CD14-positive monocyte (primary cell): ENCODE measurements around the gene SPTSSA. TPM values are rescaled to one million over a fixed set of nuclear protein-coding genes. Genes with fewer than 3 reads are reported as not detected.
"Not testable (repeated sequence)": the region's sequence is repeated elsewhere in the genome, so short reads cannot be mapped to it uniquely, and the experiment has no call there.

ENCODE experiments used
- DNase-seq, 3 donors: peaks; one replicate each; pipeline ENCODE4 v3.0.0-alpha.2; 2011 to 2022
- H2AFZ ChIP-seq: 2 replicates; pipeline ENCODE4 v1.6.0; 2012; ENCODE audit warnings: mild to moderate bottlenecking, low read depth, low read length, inconsistent platforms; ENCODE audit not compliant: insufficient read depth, poor library complexity, severe bottlenecking
- H3K27ac ChIP-seq, 2 donors: 1 replicate in 1 of 2; 2 replicates in 1 of 2; pipeline ENCODE4 v1.5.1; 2012 to 2013; ENCODE audit warnings: low read length in 2 of 2, control low read depth in 1 of 2, inconsistent platforms in 1 of 2, low read depth in 1 of 2, mild to moderate bottlenecking in 1 of 2
- H3K27me3 ChIP-seq, 2 donors: one replicate each; pipeline versions ENCODE4 v1.6.0 to v1.6.1; 2011 to 2013; ENCODE audit warnings: low read length in 2 of 2; ENCODE audit not compliant: control insufficient read depth in 2 of 2, insufficient read depth in 2 of 2
- H3K36me3 ChIP-seq, 2 donors: replicated peaks in 1 of 2; 1 replicate in 1 of 2; 2 replicates in 1 of 2; pipeline versions ENCODE4 v1.5.1 to v1.6.1; 2012 to 2013; ENCODE audit warnings: low read length in 2 of 2, control low read depth in 1 of 2, inconsistent platforms in 1 of 2, mild to moderate bottlenecking in 1 of 2; ENCODE audit not compliant: insufficient read depth in 2 of 2, control insufficient read depth in 1 of 2
- H3K4me1 ChIP-seq, 2 donors: 1 replicate in 1 of 2; 2 replicates in 1 of 2; pipeline versions ENCODE4 v1.5.1 to v1.6.1; 2012 to 2013; ENCODE audit warnings: low read length in 2 of 2, control low read depth in 1 of 2, inconsistent platforms in 1 of 2, mild to moderate bottlenecking in 1 of 2, moderate library complexity in 1 of 2; ENCODE audit not compliant: insufficient read depth in 2 of 2, control insufficient read depth in 1 of 2
- H3K4me2 ChIP-seq: replicated peaks from 2 replicates; pipeline ENCODE3; 2012; ENCODE audit warnings: low read length, moderate library complexity, mild to moderate bottlenecking; ENCODE audit not compliant: poor library complexity, severe bottlenecking; ENCODE audit errors: extremely low read depth
- H3K4me3 ChIP-seq, 3 experiments: fragments of 200-600 bp in 1 of 3; sonication (generic) in 1 of 3; replicated peaks in 1 of 3; 1 replicate in 2 of 3; 2 replicates in 1 of 3; pipeline ENCODE4 v1.5.1; 2011 to 2013; ENCODE audit warnings: low read length in 3 of 3, mild to moderate bottlenecking in 3 of 3, control low read depth in 2 of 3, low read depth in 2 of 3, inconsistent platforms in 1 of 3, moderate library complexity in 1 of 3
- H3K79me2 ChIP-seq: 2 replicates; pipeline ENCODE4 v1.6.0; 2012; ENCODE audit warnings: mild to moderate bottlenecking, control low read depth, inconsistent platforms, low read length, moderate library complexity; ENCODE audit not compliant: insufficient read depth
- H3K9ac ChIP-seq: 2 replicates; pipeline ENCODE4 v1.6.0; 2017; ENCODE audit warnings: low read length, mild to moderate bottlenecking; ENCODE audit not compliant: insufficient read depth, poor library complexity, severe bottlenecking
- H3K9me3 ChIP-seq, 2 donors: replicated peaks in 1 of 2; 1 replicate in 1 of 2; 2 replicates in 1 of 2; pipeline versions ENCODE4 v1.5.1 to v1.6.1; 2012 to 2013; ENCODE audit warnings: low read length in 2 of 2, control low read depth in 1 of 2; ENCODE audit not compliant: control insufficient read depth in 1 of 2, insufficient read depth in 1 of 2
- H4K20me1 ChIP-seq: 2 replicates; pipeline ENCODE4 v1.6.0; 2012; ENCODE audit warnings: mild to moderate bottlenecking, low read length, control low read depth, moderate library complexity; ENCODE audit not compliant: insufficient read depth
- H3K27ac Mint-ChIP-seq, 7 donors: one replicate each; pipeline ENCODE4 v1.8.0; 2020; ENCODE audit warnings: mild to moderate bottlenecking in 7 of 7, mixed read lengths in 7 of 7, moderate library complexity in 6 of 7, inconsistent platforms in 2 of 7
- H3K27me3 Mint-ChIP-seq, 3 donors: one replicate each; pipeline ENCODE4 v1.8.0; 2021 to 2022; ENCODE audit warnings: low read depth in 3 of 3, mild to moderate bottlenecking in 3 of 3, mixed read lengths in 3 of 3, moderate library complexity in 3 of 3, inconsistent platforms in 1 of 3
- H3K36me3 Mint-ChIP-seq, 2 donors: one replicate each; pipeline ENCODE4 v1.8.0; 2020; ENCODE audit warnings: mixed read lengths in 2 of 2, inconsistent platforms in 1 of 2, mild to moderate bottlenecking in 1 of 2
- H3K4me1 Mint-ChIP-seq: one replicate; pipeline ENCODE4 v1.8.0; 2020; ENCODE audit warnings: mild to moderate bottlenecking, mixed read lengths
- H3K4me3 Mint-ChIP-seq, 2 donors: one replicate each; pipeline ENCODE4 v1.8.0; 2020; ENCODE audit warnings: mild to moderate bottlenecking in 2 of 2, mixed read lengths in 2 of 2, moderate library complexity in 1 of 2
- H3K9me3 Mint-ChIP-seq, 7 donors: one replicate each; pipeline ENCODE4 v1.8.0; 2020 to 2022; ENCODE audit warnings: mixed read lengths in 7 of 7, mild to moderate bottlenecking in 6 of 7, moderate library complexity in 6 of 7, inconsistent platforms in 2 of 7
- WGBS: methylation state at CpG from one replicate; pipeline ENCODE4 v1.1.5; 2013; ENCODE audit warnings: missing lambda C conversion rate; ENCODE audit not compliant: insufficient coverage; 5-methylcytosine and 5-hydroxymethylcytosine counted together
- intact Hi-C, 2 donors: fragments of 100-400 bp; cut with micrococcal nuclease; formaldehyde crosslinking; loops; one replicate each; pipeline versions ENCODE4 v1.15.0 to v1.15.1; 2023
- polyA plus RNA-seq, 3 donors: library from polyadenylated mRNA; depleted of rRNA in 1 of 3; unstranded in 2 of 3; stranded (reverse) in 1 of 3; fragments of 300-500 nt in 2 of 3; fragments of >200 nt in 1 of 3; fragmentation: Illumina TruSeq in 2 of 3; gene quantifications; 1 replicate in 2 of 3; 2 replicates in 1 of 3; pipeline ENCODE4 v1.2.3, GENCODE V29; 2012 to 2021
- TF ChIP-seq, protein P1 (sequence below): fragments of 200-600 bp; IDR thresholded peaks from one replicate; pipeline ENCODE4 v1.8.0; 2022; ENCODE audit warnings: antibody characterized with exemption, mild to moderate bottlenecking

Gene SPTSSA
- polyA plus RNA-seq, 3 donors, result 14.2 to 85.7 (median 70.6) TPM

DNA sequence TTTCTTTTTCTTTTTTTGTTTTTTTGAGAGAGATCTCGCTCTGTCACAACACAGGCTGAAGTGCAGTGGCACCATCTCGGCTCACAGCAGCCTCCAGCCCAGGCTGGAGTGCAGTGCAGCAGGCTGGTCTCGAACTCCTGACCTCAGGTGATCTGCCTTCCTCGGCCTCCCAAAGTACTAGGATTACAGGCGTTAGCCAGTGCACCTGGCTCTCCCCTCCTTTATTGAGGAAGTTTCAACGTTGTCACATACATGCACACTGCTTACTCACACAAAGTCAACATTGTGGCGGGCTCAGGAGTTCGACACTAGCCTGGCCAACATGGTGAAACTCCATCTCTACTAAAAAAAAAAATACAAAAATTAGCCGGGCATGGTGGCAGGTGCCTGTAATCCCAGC, 45.4 kb upstream of the SPTSSA start:
- H3K27ac ChIP-seq, result no peak overlapping the region
- H3K9me3 Mint-ChIP-seq, result no peaks in the 10 kb centered on the region
- H3K36me3 ChIP-seq, result no peaks in the 10 kb centered on the region

DNA sequence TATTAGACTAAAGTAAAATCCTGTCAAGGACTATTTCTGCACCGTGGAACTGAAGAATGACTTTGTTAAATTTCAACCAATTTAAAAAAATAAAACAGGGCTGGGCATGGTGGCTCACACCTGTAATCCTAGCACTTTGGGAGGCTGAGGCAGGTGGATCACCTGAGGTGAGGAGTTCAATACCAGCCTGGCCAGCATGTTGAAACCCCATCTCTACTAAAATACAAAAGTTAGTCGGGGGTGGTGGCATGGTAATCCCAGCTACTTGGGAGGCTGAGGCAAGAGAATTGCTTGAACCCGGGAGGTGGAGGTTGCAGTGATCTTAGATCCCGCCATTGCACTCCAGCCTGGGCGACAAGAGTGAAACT, 43.1 kb upstream of the SPTSSA start:
- H3K36me3 ChIP-seq, H3K4me3 Mint-ChIP-seq, H3K9me3 Mint-ChIP-seq, H3K9ac ChIP-seq, H3K4me1 Mint-ChIP-seq, H3K79me2 ChIP-seq, H3K9me3 ChIP-seq, intact Hi-C loops, H3K4me1 ChIP-seq, H3K4me3 ChIP-seq, H2AFZ ChIP-seq, H3K27me3 Mint-ChIP-seq, DNase-seq, H4K20me1 ChIP-seq, H3K4me2 ChIP-seq, H3K27me3 ChIP-seq, H3K27ac ChIP-seq, H3K36me3 Mint-ChIP-seq, H3K27ac Mint-ChIP-seq: not testable (repeated sequence)
- WGBS, result 100% methylated on average over 1 of the region's 5 CpGs

More for the DNA sequence above, 45.4 kb upstream of the SPTSSA start:
- no peaks in the 10 kb centered on the region for H4K20me1 ChIP-seq
- Mint-ChIP-seq H3K4me3 (no peak overlapping the region), H3K27me3 (peaks cover 0 to 1% (median 0%) of the 10 kb centered on the region in 3 donors), H3K27ac (no peak overlapping the region), H3K36me3 (no peaks in the 10 kb centered on the region), H3K4me1 (no peaks in the 10 kb centered on the region)
- no peaks in the 10 kb centered on the region for H3K9me3 ChIP-seq
- no peaks in the 10 kb centered on the region for H3K27me3 ChIP-seq
- no peak overlapping the region for H3K4me3 ChIP-seq
- 86% methylated on average over 8 of the region's 9 CpGs for WGBS
- DNase-seq, result no peak
- H3K4me1 ChIP-seq, result no peaks in the 10 kb centered on the region
- intact Hi-C loops, result no loop called here
- H3K9ac ChIP-seq, result no peak overlapping the region
- H2AFZ ChIP-seq, result no peak overlapping the region
- no peaks in the 10 kb centered on the region for H3K79me2 ChIP-seq
- no peak overlapping the region for H3K4me2 ChIP-seq
- TF ChIP-seq, protein P1, sequence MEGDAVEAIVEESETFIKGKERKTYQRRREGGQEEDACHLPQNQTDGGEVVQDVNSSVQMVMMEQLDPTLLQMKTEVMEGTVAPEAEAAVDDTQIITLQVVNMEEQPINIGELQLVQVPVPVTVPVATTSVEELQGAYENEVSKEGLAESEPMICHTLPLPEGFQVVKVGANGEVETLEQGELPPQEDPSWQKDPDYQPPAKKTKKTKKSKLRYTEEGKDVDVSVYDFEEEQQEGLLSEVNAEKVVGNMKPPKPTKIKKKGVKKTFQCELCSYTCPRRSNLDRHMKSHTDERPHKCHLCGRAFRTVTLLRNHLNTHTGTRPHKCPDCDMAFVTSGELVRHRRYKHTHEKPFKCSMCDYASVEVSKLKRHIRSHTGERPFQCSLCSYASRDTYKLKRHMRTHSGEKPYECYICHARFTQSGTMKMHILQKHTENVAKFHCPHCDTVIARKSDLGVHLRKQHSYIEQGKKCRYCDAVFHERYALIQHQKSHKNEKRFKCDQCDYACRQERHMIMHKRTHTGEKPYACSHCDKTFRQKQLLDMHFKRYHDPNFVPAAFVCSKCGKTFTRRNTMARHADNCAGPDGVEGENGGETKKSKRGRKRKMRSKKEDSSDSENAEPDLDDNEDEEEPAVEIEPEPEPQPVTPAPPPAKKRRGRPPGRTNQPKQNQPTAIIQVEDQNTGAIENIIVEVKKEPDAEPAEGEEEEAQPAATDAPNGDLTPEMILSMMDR, result no peak

DNA sequence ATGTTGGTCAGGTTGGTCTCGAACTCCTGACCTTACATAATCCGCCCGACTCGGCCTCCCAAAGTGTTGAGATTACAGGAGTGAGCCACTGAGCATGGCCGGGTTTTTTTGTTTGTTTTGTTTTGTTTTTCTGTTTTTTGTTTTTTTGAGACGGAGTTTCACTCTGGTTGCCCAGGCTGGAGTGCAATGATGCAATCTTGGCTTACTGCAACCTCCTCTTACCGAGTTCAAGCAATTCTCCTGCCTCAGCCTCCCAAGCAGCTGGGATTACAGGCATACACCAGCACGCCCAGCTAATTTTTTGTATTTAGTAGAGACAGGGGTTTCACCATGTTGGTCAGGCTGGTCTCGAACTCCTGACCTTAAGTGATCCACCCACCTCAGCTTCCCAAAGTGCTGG, 42.0 kb upstream of the SPTSSA start:
- H3K36me3 Mint-ChIP-seq, H3K9me3 ChIP-seq, H3K27ac Mint-ChIP-seq, H3K4me2 ChIP-seq, H2AFZ ChIP-seq, H3K4me1 ChIP-seq, H3K9me3 Mint-ChIP-seq, H3K4me3 ChIP-seq, H3K4me1 Mint-ChIP-seq, H3K79me2 ChIP-seq, H4K20me1 ChIP-seq, intact Hi-C loops, H3K36me3 ChIP-seq, H3K4me3 Mint-ChIP-seq, DNase-seq, H3K27me3 ChIP-seq, H3K27me3 Mint-ChIP-seq, H3K27ac ChIP-seq, H3K9ac ChIP-seq: not testable (repeated sequence)
- WGBS, result 88% methylated on average over 5 of the region's 9 CpGs
